Activated T-cell treated with anti-CD3 and anti-CD28 coated beads for 24 hours (primary cell): ENCODE results near the gene PKHD1.

Source experiments
- DNase-seq: peaks from one replicate; pipeline ENCODE4 v3.0.0-alpha.2; 2020; ENCODE audit warnings: low read depth

The PKHD1 gene

GRCh38 chr6:52042141-52042885 lies 45.1 kb downstream of the PKHD1 start:
- no peak for DNase-seq

- DNase-seq: no peak
These were observed 46.3 kb downstream of the PKHD1 start for GRCh38 chr6:52041134-52041533.

DNA sequence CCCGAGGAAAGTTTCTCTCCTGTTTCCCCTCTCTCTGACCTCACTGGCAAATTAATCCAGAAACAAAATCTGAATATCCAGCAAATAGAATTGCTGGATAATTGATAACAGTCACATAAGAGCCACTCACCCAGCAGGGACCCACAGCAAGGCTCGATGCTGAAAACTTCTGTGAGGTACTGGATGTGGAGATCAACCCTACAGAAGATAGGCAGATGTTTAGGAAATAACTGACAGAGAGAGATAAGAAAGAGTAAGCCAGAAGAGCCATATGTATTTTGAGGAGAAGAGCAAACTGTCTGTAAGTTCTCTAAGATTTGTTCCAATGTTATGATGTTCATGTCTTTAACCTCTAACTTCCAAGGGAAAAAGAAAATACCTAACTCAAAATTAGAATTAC lies 59.7 kb downstream of the PKHD1 start:
- no peak for DNase-seq

DNA sequence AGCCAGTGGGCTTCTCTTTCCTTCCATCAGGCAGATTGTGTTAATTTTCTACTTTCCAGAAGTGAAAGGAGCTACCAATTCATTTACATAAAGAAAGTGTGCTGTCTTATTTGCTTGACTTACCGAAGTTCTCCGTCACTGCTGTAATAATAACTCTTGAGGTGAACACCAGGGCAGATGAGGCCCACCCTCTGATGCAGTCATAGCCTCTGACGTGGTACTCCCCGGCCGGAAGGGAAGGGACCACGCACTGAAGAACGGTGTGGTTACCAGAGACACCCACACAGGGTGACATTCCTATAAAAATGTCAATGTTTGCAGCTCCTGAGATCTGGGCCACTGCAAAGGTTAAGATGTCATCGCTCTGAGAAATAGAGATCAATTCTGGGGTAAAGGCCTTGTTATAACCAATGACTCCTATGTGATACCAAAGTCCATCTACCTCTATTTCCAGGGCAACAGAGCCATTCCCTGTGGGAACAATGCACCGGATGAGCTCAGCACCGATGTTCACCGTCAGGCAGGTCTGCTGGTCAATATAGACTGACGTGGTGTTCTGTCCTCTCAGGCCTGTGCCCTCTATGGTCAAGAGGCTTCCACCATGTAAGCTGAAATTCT lies 62.9 kb downstream of the PKHD1 start:
- no peak for DNase-seq

GRCh38 chr6:52022675-52023074 lies 64.7 kb downstream of the PKHD1 start:
- no peak for DNase-seq

DNA sequence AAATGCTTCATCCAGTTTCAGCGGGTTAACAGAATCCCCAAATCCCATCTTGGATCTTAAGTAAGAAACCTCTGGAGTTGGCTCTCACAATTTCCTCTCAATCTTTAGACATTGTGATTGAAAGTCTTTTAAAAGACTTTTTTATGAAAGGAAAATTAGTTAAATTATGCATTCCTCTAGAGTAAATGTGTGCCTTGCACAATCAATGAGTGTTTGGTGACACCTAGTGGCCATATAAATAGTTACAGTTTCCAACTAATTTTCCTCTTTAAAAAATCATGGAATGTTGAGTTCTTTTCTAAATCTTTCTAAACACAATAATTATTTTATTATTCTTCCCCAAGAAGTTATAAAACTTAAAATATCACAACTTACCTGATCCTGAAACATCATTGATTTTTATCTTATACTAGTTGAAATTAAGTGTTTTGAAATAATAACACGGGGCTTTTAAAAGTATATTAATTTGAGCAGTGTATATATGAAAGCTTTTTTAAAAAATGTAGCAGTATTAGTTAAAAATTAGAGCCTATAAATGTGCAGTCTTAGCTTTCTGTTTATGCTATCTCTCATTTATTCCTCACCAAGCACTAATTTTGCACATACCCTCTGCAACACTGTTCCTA lies 66.4 kb downstream of the PKHD1 start:
- no peak for DNase-seq

DNA sequence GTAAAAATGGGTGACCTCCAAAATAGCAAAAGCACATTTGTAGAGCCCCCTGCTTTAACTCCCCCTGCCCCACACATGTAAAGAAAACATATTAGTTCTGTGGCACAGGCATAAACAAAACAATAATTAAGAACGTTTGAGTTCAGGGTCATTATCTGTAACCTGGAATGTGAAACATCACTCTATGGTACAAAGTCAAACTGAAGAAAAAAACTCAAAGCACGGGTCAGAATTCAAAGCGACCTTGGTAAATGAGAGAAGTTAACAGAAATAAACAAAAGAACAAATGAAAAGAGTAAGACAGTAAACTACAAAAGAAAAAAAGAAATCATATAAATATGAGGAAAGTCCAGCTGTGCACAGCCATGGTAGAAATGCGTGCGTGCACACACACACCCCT lies 67.5 kb downstream of the PKHD1 start:
- DNase-seq: no peak

- no peak for DNase-seq
These were observed 68.3 kb downstream of the PKHD1 start for GRCh38 chr6:52019092-52019491.

- no peak for DNase-seq
These were observed 70.3 kb downstream of the PKHD1 start for GRCh38 chr6:52016915-52017748.

- no peak for DNase-seq
These were observed 71.5 kb downstream of the PKHD1 start for GRCh38 chr6:52015953-52016352.

DNA sequence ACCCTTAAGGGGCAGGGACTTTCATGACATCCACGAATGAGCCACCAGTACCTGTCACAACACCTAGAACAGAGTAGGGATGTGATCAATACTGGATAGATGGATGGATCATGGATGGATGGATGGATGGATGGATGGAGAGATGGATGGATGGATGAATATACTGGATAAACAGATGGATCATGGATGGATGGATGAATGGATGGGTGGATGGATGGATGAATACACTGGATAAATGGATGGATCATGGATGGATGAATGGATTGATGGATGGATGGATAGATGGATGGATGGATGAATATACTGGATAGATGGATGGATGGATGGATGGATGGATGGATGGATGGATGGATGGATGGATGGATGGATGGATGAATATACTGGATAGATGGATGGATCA lies 73.0 kb downstream of the PKHD1 start:
- DNase-seq: no peak

DNA sequence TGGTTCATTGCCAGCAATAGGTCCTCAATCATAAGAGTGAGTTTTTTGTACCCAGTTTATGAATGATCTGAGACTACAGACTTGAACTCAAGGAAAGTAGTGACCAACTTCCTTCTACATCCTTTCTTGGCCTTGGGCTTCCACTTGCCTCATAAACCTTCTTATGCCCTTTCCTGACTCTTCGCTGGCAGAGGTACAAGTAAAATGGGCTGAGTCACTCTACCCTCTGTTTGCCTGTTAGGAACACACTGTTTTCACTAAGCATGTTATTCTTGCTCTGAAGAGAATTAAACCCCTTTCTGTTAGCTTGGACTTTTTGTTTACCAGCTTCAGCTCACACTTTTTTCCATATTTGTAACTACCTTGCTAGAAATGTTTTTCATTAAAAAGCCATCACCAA lies 74.4 kb downstream of the PKHD1 start:
- no peak for DNase-seq

GRCh38 chr6:52012582-52012981 lies 74.8 kb downstream of the PKHD1 start:
- no peak for DNase-seq

DNA sequence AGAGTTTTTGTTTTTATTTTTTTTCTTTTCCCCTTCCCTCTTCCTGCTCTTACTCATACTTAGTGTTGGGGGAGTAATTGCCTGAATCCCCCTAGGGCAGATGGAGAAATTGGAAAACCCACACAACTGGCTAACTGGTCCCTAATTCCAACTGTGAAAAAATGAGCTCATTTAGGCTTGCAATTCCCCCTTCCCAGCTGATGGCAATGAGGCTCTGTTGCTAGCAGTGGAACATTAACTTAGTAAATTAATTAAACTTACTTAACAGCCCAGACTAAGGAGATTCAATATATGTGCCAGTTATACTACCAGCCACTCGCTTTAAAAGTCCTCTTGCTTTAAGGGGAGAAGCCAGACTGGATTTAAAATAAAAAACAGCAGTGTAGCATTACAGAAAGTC lies 76.6 kb downstream of the PKHD1 start:
- no peak for DNase-seq

- DNase-seq: no peak
These were observed 77.3 kb downstream of the PKHD1 start for GRCh38 chr6:52010145-52010544.

DNA sequence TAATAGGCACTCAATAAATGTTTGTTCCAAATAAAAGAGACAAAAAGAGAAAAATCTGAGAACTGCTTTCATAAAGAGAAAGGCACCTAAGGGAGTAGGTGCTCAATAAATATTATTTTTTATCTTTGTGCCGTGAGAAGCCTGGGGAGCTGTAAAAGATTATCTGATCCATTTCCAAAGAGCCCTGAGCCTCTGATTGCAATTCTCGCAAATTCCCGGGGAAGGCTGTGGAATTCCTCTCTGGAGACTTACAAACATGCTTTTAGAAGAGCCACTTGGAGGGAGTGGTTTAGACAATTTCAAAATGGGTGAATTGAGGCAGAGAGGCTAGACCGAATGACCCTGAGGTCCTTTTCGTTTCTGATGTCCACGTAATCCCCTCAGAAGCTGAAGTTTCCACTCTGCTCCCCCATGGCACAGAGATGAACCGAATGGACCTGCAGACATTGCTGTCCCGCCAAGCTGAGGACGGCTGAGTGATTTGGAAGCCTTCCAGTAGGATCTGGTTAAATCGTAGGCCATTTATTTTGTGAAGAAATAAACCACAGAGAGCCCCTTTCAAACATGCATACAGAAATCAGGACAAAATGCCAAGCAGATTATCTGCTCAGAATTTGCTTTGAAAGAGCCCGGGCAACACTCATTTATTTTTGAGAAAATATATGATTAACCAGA lies 77.8 kb downstream of the PKHD1 start:
- DNase-seq: no peak

- no peak for DNase-seq
These were observed 87.3 kb downstream of the PKHD1 start for GRCh38 chr6:52000064-52000463.

DNA sequence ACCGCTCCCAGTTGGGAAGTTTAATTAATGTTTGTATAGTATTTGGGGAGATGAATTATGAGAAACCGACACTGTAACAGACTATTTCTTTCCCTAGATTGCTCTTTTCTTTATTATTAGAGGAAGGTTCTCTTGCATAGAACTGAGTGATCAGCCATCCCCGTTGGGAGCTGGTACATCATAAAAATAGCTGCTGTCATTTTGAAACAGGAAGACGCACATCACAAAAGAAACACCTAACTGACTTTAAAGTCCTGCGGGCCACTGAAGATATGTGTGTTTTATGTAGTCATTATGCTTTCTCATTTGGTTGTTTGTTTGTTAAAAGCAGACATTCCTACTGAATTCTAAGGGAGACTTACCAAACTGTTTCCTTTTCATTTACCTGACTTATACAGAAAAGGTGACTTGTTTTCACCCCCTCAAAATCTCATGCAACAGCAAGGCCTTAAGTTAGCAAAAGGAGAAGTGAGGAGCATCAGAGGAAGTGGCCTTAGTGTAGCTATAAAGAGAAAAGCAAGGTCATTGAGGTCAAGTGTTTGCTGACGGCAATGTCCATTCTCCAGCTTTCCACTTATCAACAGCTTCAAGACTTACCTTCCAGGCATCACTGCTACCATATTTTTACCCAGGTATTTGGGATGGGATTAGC lies 91.0 kb downstream of the PKHD1 start:
- no peak for DNase-seq

GRCh38 chr6:51995214-51995755 lies 92.1 kb downstream of the PKHD1 start:
- no peak for DNase-seq

- DNase-seq: no peak
These were observed 94.5 kb downstream of the PKHD1 start for GRCh38 chr6:51992876-51993275.

- DNase-seq: no peak
These were observed 97.6 kb downstream of the PKHD1 start for GRCh38 chr6:51989789-51990188.
